Mucosa of descending colon (tissue), 3 donors: Measurements from ENCODE around the gene UBXN11. TPM values are rescaled to one million over a fixed set of nuclear protein-coding genes. Genes with fewer than 3 reads are reported as not detected.

Experiments used
- ATAC-seq: fragments of 200-7000 bp; cut with Tn5 transposase; one replicate; pipeline ENCODE4 v1.9.1; 2020; ENCODE audit warnings: mild to moderate bottlenecking, moderate library complexity
- DNase-seq, 3 donors: peaks; one replicate each; pipeline ENCODE4 v3.0.0-alpha.2; 2020
- H3K36me3 ChIP-seq: fragments of 200-600 bp; one replicate; pipeline ENCODE4 v1.8.0; 2021; ENCODE audit warnings: low read depth, mild to moderate bottlenecking
- H3K4me1 ChIP-seq: fragments of 200-600 bp; one replicate; pipeline ENCODE4 v1.8.0; 2021; ENCODE audit warnings: low read depth, mild to moderate bottlenecking
- H3K4me3 ChIP-seq: fragments of 200-600 bp; one replicate; pipeline ENCODE4 v1.8.0; 2021; ENCODE audit warnings: mild to moderate bottlenecking
- H3K9me3 ChIP-seq: fragments of 200-600 bp; one replicate; pipeline ENCODE4 v1.8.0; 2021; ENCODE audit warnings: mild to moderate bottlenecking
- CTCF ChIP-seq: fragments of 200-600 bp; IDR thresholded peaks from one replicate; pipeline ENCODE4 v1.8.0; 2022; ENCODE audit warnings: antibody characterized with exemption, mild to moderate bottlenecking
- intact Hi-C, 2 donors: fragments of 100-400 bp; cut with DNase I in 1 of 2; cut with micrococcal nuclease in 1 of 2; formaldehyde crosslinking; loops; one replicate each; pipeline versions ENCODE4 v1.11.0 to v1.11.1; 2022; cut with DNase I, micrococcal nuclease
- long read RNA-seq, 2 donors: library from polyadenylated mRNA; unstranded; transcript quantifications; one replicate each; pipeline ENCODE4 v2.0.0, GENCODE V29; 2019 to 2021
- total RNA-seq, 3 donors: library from RNA; stranded (reverse); fragmentation: NEBNext Ultra II Directional in 2 of 3; extraction: Animal tissue kit (Norgen Biotek cat#: 25700) in 2 of 3; gene quantifications; one replicate each; pipeline versions ENCODE4 v1.2.1 to v1.2.4, GENCODE V29; 2021 to 2023
- donor health status: DM: no; HTN: no; CAD: no; lungs with moderate emphysema.
- donor health status: DM: no; HTN: no; CAD: no.
- donor health status: DM: no; HTN: yes; CAD: no.

UBXN11 gene
- 10 to 100 TPM; 12.9 to 17.9 (median 16.4) TPM for total RNA-seq
- long read RNA-seq, donor 1, transcript UBXN11-214 (13 exons, 2,542 nt): major isoform, 6 of 35 reads
- long read RNA-seq, donor 1, partial matches to known transcripts: 6 of 35 reads
- long read RNA-seq, donor 1, other reads (novel, unspliced or antisense): 19 of 35 reads
- long read RNA-seq, donor 2, partial matches to known transcripts: 1 of 11 reads
- long read RNA-seq, donor 2, other reads (novel, unspliced or antisense): 7 of 11 reads

DNA sequence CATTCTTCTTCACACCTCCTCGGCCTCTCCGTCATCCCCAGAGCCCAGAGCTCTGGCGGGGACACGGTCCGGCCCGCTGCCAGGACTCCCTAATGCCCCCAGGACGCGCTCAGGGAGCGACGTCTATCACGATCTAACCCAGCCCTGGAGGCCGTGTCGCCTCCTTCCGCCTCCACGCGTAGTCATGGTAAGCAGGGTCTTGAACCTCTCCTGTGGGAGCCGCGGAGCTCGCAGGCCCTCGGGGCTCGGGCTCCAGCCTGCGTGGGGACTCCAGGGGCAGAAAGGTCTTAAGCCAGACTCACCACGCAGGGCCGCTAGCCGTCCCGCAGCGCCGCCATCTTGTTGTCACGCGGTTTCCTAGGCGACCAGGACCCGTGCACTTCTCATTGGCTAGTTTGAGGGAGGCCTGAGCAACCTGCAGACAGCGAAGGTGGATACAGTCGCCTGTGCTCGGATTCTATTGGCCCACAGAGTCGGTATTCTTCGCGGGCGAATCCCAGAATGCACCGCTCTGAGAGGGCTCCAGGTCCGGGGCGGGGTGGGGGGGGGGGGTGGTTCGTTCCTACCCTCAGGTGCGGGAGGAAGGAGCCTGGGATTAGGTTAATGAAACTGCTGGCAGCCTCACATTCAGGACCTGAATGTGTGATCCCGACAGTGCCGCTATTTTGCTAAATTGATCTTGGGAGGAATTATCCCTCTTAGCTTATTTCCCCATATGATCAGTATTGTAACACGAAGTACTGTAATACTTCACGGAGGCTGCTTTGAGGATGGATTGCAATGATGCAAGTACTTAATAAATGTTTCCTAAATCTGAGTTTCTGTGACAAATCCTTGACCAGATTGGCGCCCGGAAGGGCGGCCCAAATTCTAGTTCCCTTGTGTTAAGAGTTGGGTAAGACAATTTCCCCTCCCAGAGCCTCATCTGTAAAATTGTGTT is at the start of gene UBXN11:
Gene UBXN11 (minus strand): TSS at position 347 of the 940 bp plus-strand sequence. CDS start 3,753 bp downstream, outside the sequence.
- Histone ChIP-seq H3K4me3 (peak within 1 kb of the TSS; percentile 68), H3K36me3 (no peaks in the 10 kb centered on the region)
- ATAC-seq: peak; percentile 99

DNA sequence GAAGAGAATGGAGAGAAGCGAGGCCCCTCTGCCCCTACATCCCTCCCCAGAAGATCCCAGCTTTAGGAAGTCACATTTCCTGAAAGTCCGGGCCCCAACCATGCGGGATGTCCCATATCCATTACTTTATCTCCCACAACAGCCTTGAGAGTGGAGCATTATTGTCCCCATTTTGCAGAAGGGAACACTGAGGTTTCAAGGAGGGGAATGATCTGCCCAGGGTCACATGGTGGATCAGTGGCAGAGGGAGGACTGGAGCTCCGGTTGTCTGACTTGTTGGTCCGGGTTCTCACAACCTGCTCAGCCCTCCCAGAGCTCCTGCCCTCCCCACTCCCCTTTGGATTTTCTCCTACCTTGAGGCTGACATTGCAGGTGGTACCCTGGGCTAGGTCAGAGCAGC is 49.7 kb upstream of the UBXN11 start:
- no peak for ATAC-seq
- intact Hi-C loops: no loop called here
- TF ChIP-seq CTCF: no peak
- H3K36me3 ChIP-seq: no peaks in the 10 kb centered on the region
- peaks cover 48% of the 10 kb centered on the region for H3K4me1 ChIP-seq
- no peaks in the 10 kb centered on the region for H3K9me3 ChIP-seq
- H3K4me3 ChIP-seq: no peak overlapping the region
- DNase-seq: no peak

More for the DNA sequence above, at the start of gene UBXN11:
- no peak for TF ChIP-seq CTCF
- intact Hi-C loops: no loop called here
- DNase-seq: peak; percentile 91 to 96 (median 95)
- H3K4me1 ChIP-seq: peaks cover 6% of the 10 kb centered on the region
- H3K9me3 ChIP-seq: no peaks in the 10 kb centered on the region

DNA sequence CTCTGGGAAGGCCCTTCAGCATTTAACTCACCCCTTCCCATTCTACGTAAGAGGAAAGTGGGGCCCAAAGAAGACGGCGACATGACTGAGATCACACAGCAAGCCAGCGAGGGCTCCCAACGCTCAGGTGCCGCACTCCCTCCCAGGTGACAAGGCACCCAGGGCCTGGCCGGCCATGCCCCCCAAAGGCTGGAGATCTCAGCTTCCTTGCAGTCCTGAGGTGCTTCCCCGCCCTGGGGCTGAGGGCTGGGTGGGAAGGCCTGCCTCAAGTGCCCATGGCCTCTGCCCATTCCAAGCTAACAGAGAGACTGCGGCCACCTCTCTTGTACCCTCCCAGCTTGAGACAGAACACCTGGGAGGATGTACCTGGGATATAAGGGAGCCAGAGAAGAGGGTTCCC is 48.5 kb upstream of the UBXN11 start:
- intact Hi-C loops: no loop called here
- Histone ChIP-seq H3K36me3 (no peaks in the 10 kb centered on the region), H3K4me1 (peaks cover 38% of the 10 kb centered on the region), H3K9me3 (no peaks in the 10 kb centered on the region), H3K4me3 (no peak overlapping the region)
- ATAC-seq (no peak), DNase-seq (no peak)
- TF ChIP-seq CTCF: no peak

GRCh38 chr1:26353976-26354820 is 47.8 kb upstream of the UBXN11 start, which contains the start of gene CRYBG2:
Gene CRYBG2, minus strand, starts transcription at chr1:26354130. Its CDS starts 7,473 bp downstream, at chr1:26346657.
- intact Hi-C loops: no loop called here
- H3K4me1 ChIP-seq: peaks cover 32% of the 10 kb centered on the region

More at GRCh38 chr1:26353976-26354820, 47.8 kb upstream of the UBXN11 start, which contains the start of gene CRYBG2:
- TF ChIP-seq CTCF: no peak
- peak; percentile 82 to 88 (median 85) for DNase-seq
- Histone ChIP-seq H3K36me3 (no peaks in the 10 kb centered on the region), H3K4me3 (no peak within 1 kb of the TSS), H3K9me3 (no peaks in the 10 kb centered on the region)
- ATAC-seq: peak; percentile 64
